ENCODE data around the gene GAS7.

- no peak for TF ChIP-seq TRIM28 (IDR thresholded peaks at IDR 0.05)
- no peak for TF ChIP-seq JUN (IDR thresholded peaks at IDR 0.05; ENCODE audit: borderline replicate concordance, low read depth, low read length)
- TF ChIP-seq JUN (CRISPR knock-in tag; IDR thresholded peaks at IDR 0.05; ENCODE audit: borderline replicate concordance) = no peak
- no peak for TF ChIP-seq NCOA6 (IDR thresholded peaks at IDR 0.05)
- TF ChIP-seq PATZ1 (CRISPR knock-in tag; IDR thresholded peaks at IDR 0.05; ENCODE audit: borderline replicate concordance) = no peak
- TF ChIP-seq IRF1 (CRISPR knock-in tag; IDR thresholded peaks at IDR 0.05; ENCODE audit: borderline replicate concordance) = no peak
- no peak for TF ChIP-seq CTCF (IDR thresholded peaks at IDR 0.05 in 2 of 3, conservative IDR thresholded peaks at IDR 0.05 in 1 of 3; ENCODE audit: insufficient read depth in 2 of 3, low read depth in 1 of 3, low read length in 3 of 3)
- no peak for TF ChIP-seq GABPA (tag; conservative IDR thresholded peaks at IDR 0.05; ENCODE audit: low read depth)
- TF ChIP-seq ZBTB17 (CRISPR knock-in tag; IDR thresholded peaks at IDR 0.05) = no peak
Observed at GRCh38 chr17:10120749-10121148, 77.7 kb downstream of the GAS7 start.
